Ishikawa (cell line): ENCODE data around the gene AHNAK2.

Experiments
- FOXM1 ChIP-seq: IDR thresholded peaks from 2 replicates; pipeline ENCODE4 v1.6.1; 2012; ENCODE audit warnings: low read depth, borderline replicate concordance
- MAX ChIP-seq: IDR thresholded peaks from 2 replicates; pipeline ENCODE4 v1.6.1; 2012
- RAD21 ChIP-seq: IDR thresholded peaks from 2 replicates; pipeline ENCODE4 v1.6.1; 2012; ENCODE audit warnings: low read depth
- REST ChIP-seq: IDR thresholded peaks from 2 replicates; pipeline ENCODE4 v1.6.1; 2012; ENCODE audit warnings: low read depth, mild to moderate bottlenecking
- TAF1 ChIP-seq: IDR thresholded peaks from 2 replicates; pipeline ENCODE4 v1.6.1; 2012; ENCODE audit warnings: low read depth, mild to moderate bottlenecking
- USF1 ChIP-seq: IDR thresholded peaks from 2 replicates; pipeline ENCODE4 v1.6.1; 2012
- YY1 ChIP-seq: IDR thresholded peaks from 2 replicates; pipeline ENCODE4 v1.6.1; 2012; ENCODE audit warnings: low read depth

GRCh38 chr14:104981699-104982541 is 3.7 kb upstream of the AHNAK2 start:
- TF ChIP-seq USF1 = no peak
- TF ChIP-seq RAD21 = no peak
- no peak for TF ChIP-seq TAF1
- no peak for TF ChIP-seq MAX
- no peak for TF ChIP-seq YY1
- no peak for TF ChIP-seq REST
- TF ChIP-seq FOXM1 = no peak
